HEK293 (cell line): ENCODE measurements around the gene PDGFD.

Source experiments
- CTCF ChIA-PET: fragments of 350-600 bp; formaldehyde crosslinking; extraction: SDS; loops from one replicate; lab custom pipeline; 2021; ENCODE audit warnings: antibody characterized with exemption; lab: Yijun Ruan, JAX
- POLR2A ChIA-PET: fragments of 300-600 bp; formaldehyde crosslinking; extraction: SDS; loops from one replicate; lab custom pipeline; 2020; ENCODE audit warnings: antibody characterized with exemption, inconsistent platforms; lab: Yijun Ruan, JAX
- H3K27ac ChIP-seq: fragments of 200-500 bp; sonication (Bioruptor generic); 2 replicates; pipeline ENCODE4 v1.5.1; 2014; ENCODE audit warnings: low read depth, low read length, control low read depth, inconsistent platforms; ENCODE audit errors: extremely low read depth
- H3K36me3 ChIP-seq, 2 experiments: fragments of 200-500 bp in 1 of 2; sonication (Bioruptor generic) in 1 of 2; 1 replicate in 1 of 2; 2 replicates in 1 of 2; pipeline ENCODE4 v1.5.1; 2014 to 2017; ENCODE audit warnings: inconsistent platforms in 2 of 2, low read length in 2 of 2; ENCODE audit not compliant: control insufficient read depth in 2 of 2, insufficient read depth in 1 of 2
- H3K4me1 ChIP-seq: fragments of 200-500 bp; sonication (Bioruptor generic); 2 replicates; pipeline ENCODE4 v1.5.1; 2014; ENCODE audit warnings: mild to moderate bottlenecking, low read length, inconsistent platforms; ENCODE audit not compliant: control insufficient read depth, insufficient read depth
- H3K4me3 ChIP-seq: 2 replicates; pipeline ENCODE4 v1.5.1; 2011; ENCODE audit warnings: low read depth, mild to moderate bottlenecking, control low read depth, low read length, moderate library complexity
- H3K9me3 ChIP-seq: fragments of 200-500 bp; sonication (Bioruptor generic); 2 replicates; pipeline ENCODE4 v1.5.1; 2014; ENCODE audit warnings: low read depth, low read length, inconsistent platforms; ENCODE audit not compliant: control insufficient read depth, insufficient read depth
- TCF7L2 ChIP-seq: IDR thresholded peaks from 2 replicates; pipeline ENCODE4 v1.6.1; 2011; ENCODE audit warnings: low read depth, mild to moderate bottlenecking, inconsistent platforms, low read length, moderate library complexity, borderline replicate concordance
- YY1 ChIP-seq: fragments of 450-650 bp; formaldehyde crosslinking; IDR thresholded peaks from 2 replicates; pipeline ENCODE4 v1.5.1; 2018; ENCODE audit warnings: missing biosample characterization, missing genetic modification characterization
- ZNF133 ChIP-seq: fragments of 450-650 bp; formaldehyde crosslinking; IDR thresholded peaks from 2 replicates; pipeline ENCODE4 v1.5.1; 2016; ENCODE audit warnings: missing biosample characterization, missing genetic modification characterization
- ZNF175 ChIP-seq: fragments of 450-650 bp; formaldehyde crosslinking; IDR thresholded peaks from 2 replicates; pipeline ENCODE4 v1.5.1; 2016; ENCODE audit warnings: missing biosample characterization, missing genetic modification characterization
- ZNF274 ChIP-seq, 2 experiments: fragments of 200-500 bp in 1 of 2; fragments of 450-650 bp in 1 of 2; sonication (Bioruptor generic) in 1 of 2; formaldehyde crosslinking in 1 of 2; IDR thresholded peaks; 2 replicates each; pipeline versions ENCODE4 v1.5.1 to v1.6.1; 2014 to 2016; ENCODE audit warnings: borderline replicate concordance in 1 of 2, inconsistent platforms in 1 of 2, low read length in 1 of 2, missing biosample characterization in 1 of 2, missing genetic modification characterization in 1 of 2
- ZNF426 ChIP-seq: fragments of 450-650 bp; formaldehyde crosslinking; IDR thresholded peaks from 2 replicates; pipeline ENCODE4 v1.5.1; 2017; ENCODE audit warnings: missing biosample characterization, missing genetic modification characterization, mild to moderate bottlenecking, inconsistent platforms, moderate library complexity
- ZNF514 ChIP-seq: fragments of 450-650 bp; formaldehyde crosslinking; IDR thresholded peaks from 2 replicates; pipeline ENCODE4 v1.5.1; 2016; ENCODE audit warnings: missing biosample characterization, missing genetic modification characterization
- ZNF658 ChIP-seq: fragments of 450-650 bp; formaldehyde crosslinking; IDR thresholded peaks from 2 replicates; pipeline ENCODE4; 2016; ENCODE audit warnings: missing biosample characterization, missing genetic modification characterization
- ZNF791 ChIP-seq: fragments of 450-650 bp; formaldehyde crosslinking; IDR thresholded peaks from 2 replicates; pipeline ENCODE4 v1.5.1; 2016; ENCODE audit warnings: missing biosample characterization, missing genetic modification characterization
- ZNF830 ChIP-seq: fragments of 450-650 bp; IDR thresholded peaks from 2 replicates; pipeline ENCODE4 v1.5.0; 2018; ENCODE audit warnings: missing biosample characterization, missing genetic modification characterization, low read depth, mild to moderate bottlenecking, moderate library complexity
- ZSCAN23 ChIP-seq: fragments of 450-650 bp; formaldehyde crosslinking; IDR thresholded peaks from 2 replicates; pipeline ENCODE4 v1.5.1; 2016; ENCODE audit warnings: missing biosample characterization, missing genetic modification characterization
- TF ChIP-seq, protein P1 (sequence below): fragments of 450-650 bp; formaldehyde crosslinking; IDR thresholded peaks from 2 replicates; pipeline ENCODE4 v1.5.1; 2016; ENCODE audit warnings: missing biosample characterization, missing genetic modification characterization
- TF ChIP-seq, protein P2 (sequence below): fragments of 450-650 bp; formaldehyde crosslinking; IDR thresholded peaks from 2 replicates; pipeline ENCODE4 v1.5.1; 2016; ENCODE audit warnings: missing biosample characterization, missing genetic modification characterization
- TF ChIP-seq, protein P3 (sequence below): fragments of 450-650 bp; formaldehyde crosslinking; IDR thresholded peaks from 2 replicates; pipeline ENCODE4 v1.5.1; 2017; ENCODE audit warnings: missing biosample characterization, missing genetic modification characterization
- TF ChIP-seq, protein P4 (sequence below): fragments of 450-650 bp; formaldehyde crosslinking; IDR thresholded peaks from 2 replicates; pipeline ENCODE4 v1.5.1; 2017; ENCODE audit warnings: missing biosample characterization, mild to moderate bottlenecking, missing genetic modification characterization, moderate library complexity
- TF ChIP-seq, protein P5 (sequence below): fragments of 450-650 bp; formaldehyde crosslinking; IDR thresholded peaks from 2 replicates; pipeline ENCODE4 v1.5.1; 2016; ENCODE audit warnings: missing biosample characterization, missing genetic modification characterization
- TF ChIP-seq, protein P6 (sequence below): fragments of 450-650 bp; formaldehyde crosslinking; IDR thresholded peaks from 2 replicates; pipeline ENCODE4 v1.5.1; 2016; ENCODE audit warnings: missing biosample characterization, missing genetic modification characterization

Gene PDGFD

DNA sequence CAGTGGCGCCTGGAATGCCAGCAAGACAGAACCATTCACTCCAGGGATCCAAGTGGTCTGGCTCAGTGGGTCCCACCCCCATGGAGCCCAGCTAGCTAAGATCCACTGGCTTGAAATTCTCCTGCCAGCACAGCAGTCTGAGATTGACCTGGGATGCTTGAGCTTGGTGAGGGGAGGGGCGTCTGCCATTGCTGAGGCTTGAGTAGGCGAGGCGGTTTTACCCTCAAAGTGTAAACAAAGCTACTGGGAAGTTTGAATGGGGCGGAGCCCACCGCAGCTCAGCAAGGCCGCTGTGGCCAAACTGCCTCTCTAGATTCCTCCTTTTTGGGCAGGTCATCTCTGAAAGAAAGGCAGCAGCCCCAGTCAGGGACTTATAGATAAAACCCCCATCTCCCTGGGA lies 253.2 kb downstream of the PDGFD start:
- no peaks in the 10 kb centered on the region for H3K4me1 ChIP-seq
- no peak overlapping the region for H3K4me3 ChIP-seq
- H3K9me3 ChIP-seq, result no peaks in the 10 kb centered on the region
- H3K27ac ChIP-seq, result no peak overlapping the region
- CTCF ChIA-PET, result no interaction called here
- POLR2A ChIA-PET, result no interaction called here
- no peaks in the 10 kb centered on the region for H3K36me3 ChIP-seq
- no peak for TF ChIP-seq ZNF830 (tag by site-specific recombination)
- no peak for TF ChIP-seq ZNF426 (tag by site-specific recombination)
- TF ChIP-seq, protein P1, sequence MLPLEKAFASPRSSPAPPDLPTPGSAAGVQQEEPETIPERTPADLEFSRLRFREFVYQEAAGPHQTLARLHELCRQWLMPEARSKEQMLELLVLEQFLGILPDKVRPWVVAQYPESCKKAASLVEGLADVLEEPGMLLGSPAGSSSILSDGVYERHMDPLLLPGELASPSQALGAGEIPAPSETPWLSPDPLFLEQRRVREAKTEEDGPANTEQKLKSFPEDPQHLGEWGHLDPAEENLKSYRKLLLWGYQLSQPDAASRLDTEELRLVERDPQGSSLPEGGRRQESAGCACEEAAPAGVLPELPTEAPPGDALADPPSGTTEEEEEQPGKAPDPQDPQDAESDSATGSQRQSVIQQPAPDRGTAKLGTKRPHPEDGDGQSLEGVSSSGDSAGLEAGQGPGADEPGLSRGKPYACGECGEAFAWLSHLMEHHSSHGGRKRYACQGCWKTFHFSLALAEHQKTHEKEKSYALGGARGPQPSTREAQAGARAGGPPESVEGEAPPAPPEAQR (tag by site-specific recombination), result no peak
- TF ChIP-seq ZNF274 (IDR thresholded peaks at IDR 0.05; ENCODE audit: low read length), result no peak
- no peak for TF ChIP-seq ZNF274 (tag by site-specific recombination; IDR thresholded peaks at IDR 0.05; ENCODE audit: borderline replicate concordance)
- no peak for TF ChIP-seq ZNF175
- TF ChIP-seq, all 188 proteins: peak for 0

DNA sequence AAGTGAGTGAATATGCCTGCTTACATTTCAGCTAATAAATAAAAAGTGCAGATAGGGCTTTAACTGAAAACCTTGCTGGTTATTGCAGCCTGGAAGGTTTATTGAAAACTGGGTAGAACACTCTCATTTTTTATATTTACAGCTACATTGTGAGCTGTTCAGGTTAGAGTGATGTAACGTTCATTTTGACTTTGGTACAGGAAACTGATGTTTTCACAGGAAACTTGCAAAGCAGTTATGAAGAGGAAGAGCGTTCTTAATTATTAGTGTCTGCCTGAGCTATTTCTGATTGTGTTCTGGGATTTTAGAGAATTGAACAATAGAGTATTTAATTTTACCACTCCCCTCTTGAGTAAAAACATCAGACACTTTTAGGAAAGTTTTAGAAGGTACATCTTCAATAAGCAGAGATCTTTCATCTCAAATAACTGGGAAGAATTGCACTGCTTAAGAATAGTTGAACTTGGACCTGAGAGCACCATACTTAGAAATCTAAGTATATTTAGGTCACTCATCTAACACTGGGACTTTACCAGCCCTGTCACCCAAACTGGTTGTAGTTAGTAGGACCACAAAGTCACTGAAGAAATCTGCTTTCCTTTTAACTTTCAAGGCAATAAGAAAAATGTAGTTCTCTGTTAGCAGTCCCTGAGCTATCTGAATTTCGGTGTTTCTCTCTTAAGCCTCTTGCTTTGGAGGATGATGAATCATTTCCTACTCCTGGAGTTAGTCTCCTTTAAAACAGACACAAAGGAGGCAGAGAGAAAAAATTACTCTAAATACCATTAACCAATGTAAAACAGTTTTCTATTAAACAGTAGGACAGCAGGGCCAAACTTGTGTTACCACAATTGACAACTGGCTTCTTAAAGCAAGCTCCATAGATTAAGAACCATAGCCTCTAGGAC lies 256.1 kb downstream of the PDGFD start:
- no peak overlapping the region for H3K27ac ChIP-seq
- ChIA-PET CTCF (no interaction called here), POLR2A (no interaction called here)
- no peak overlapping the region for H3K4me3 ChIP-seq
- no peak for TF ChIP-seq YY1 (tag by site-specific recombination)
- no peaks in the 10 kb centered on the region for H3K9me3 ChIP-seq
- H3K36me3 ChIP-seq, result no peaks in the 10 kb centered on the region
- H3K4me1 ChIP-seq, result no peaks in the 10 kb centered on the region

DNA sequence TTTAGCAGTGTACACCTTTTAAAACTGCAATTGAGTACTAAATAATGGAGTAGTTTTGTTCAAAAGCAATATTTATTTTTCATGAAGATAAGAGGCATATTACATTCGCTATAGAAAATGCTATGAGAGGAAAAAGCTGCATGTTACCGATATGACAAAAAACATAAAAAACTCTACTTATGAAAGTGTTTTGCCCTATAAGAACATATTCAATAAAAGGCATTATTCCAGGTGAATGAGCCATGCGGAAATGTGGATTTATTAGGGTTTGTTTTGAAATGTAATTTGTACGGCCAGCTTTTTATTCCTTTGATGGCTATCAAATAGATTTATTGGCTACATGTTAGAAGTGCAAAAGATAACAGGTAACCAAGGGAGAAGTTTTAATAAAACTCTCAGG lies 256.8 kb downstream of the PDGFD start:
- POLR2A ChIA-PET, result no interaction called here
- TF ChIP-seq, protein P2, sequence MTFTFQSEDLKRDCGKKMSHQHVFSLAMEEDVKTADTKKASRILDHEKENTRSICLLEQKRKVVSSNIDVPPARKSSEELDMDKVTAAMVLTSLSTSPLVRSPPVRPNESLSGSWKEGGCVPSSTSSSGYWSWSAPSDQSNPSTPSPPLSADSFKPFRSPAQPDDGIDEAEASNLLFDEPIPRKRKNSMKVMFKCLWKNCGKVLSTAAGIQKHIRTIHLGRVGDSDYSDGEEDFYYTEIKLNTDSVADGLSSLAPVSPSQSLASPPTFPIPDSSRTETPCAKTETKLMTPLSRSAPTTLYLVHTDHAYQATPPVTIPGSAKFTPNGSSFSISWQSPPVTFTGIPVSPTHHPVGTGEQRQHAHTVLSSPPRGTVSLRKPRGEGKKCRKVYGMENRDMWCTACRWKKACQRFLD (tag by site-specific recombination), result no peak
- TF ChIP-seq TCF7L2, result 0 out of 2 replicates have a peak, but pooled peaks have one; percentile 39
- no peak overlapping the region for H3K27ac ChIP-seq
- no peaks in the 10 kb centered on the region for H3K4me1 ChIP-seq
- H3K9me3 ChIP-seq, result no peaks in the 10 kb centered on the region
- no peak overlapping the region for H3K4me3 ChIP-seq
- H3K36me3 ChIP-seq, result no peaks in the 10 kb centered on the region
- CTCF ChIA-PET, result no interaction called here

DNA sequence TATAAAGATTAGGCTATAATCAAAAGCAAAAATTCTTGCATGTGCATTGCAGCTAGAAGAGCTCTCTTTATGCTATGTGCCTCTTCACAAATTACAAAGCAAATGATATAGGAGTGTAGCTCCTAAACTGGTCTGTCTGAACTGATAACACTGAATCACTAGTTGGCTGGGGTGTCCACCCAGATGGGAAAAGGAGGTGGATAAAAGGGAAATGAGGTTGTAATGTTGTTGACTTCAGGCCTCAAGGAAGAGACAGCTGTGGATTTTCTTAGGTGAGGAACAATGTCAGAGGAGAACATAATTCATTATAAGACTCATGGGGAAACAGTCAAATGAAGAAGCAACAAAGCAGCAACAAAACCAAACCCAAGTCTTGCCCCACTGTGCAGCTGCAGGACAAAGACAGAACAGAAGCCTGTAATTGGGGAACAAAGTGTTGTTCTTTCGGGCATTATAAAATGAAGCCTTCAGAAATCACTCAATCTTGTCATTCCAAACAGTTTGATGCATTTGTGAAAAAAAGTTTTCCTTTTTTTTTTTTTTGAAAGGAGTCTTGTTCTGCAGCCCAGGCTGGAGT lies 257.6 kb downstream of the PDGFD start:
- Histone ChIP-seq H3K36me3 (no peaks in the 10 kb centered on the region), H3K4me1 (no peaks in the 10 kb centered on the region), H3K4me3 (no peak overlapping the region), H3K27ac (no peak overlapping the region), H3K9me3 (no peaks in the 10 kb centered on the region)
- ChIA-PET POLR2A (no interaction called here), CTCF (no interaction called here)
- TF ChIP-seq ZSCAN23 (tag by site-specific recombination) (no peak), ZNF791 (no peak), ZNF658 (tag by site-specific recombination) (no peak), ZNF514 (tag by site-specific recombination) (no peak), ZNF133 (tag by site-specific recombination) (no peak)
- TF ChIP-seq, protein P3, sequence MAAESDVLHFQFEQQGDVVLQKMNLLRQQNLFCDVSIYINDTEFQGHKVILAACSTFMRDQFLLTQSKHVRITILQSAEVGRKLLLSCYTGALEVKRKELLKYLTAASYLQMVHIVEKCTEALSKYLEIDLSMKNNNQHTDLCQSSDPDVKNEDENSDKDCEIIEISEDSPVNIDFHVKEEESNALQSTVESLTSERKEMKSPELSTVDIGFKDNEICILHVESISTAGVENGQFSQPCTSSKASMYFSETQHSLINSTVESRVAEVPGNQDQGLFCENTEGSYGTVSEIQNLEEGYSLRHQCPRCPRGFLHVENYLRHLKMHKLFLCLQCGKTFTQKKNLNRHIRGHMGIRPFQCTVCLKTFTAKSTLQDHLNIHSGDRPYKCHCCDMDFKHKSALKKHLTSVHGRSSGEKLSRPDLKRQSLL (tag by site-specific recombination), result no peak
- TF ChIP-seq, protein P4, sequence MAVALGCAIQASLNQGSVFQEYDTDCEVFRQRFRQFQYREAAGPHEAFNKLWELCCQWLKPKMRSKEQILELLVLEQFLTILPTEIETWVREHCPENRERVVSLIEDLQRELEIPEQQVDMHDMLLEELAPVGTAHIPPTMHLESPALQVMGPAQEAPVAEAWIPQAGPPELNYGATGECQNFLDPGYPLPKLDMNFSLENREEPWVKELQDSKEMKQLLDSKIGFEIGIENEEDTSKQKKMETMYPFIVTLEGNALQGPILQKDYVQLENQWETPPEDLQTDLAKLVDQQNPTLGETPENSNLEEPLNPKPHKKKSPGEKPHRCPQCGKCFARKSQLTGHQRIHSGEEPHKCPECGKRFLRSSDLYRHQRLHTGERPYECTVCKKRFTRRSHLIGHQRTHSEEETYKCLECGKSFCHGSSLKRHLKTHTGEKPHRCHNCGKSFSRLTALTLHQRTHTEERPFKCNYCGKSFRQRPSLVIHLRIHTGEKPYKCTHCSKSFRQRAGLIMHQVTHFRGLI, result no peak
- TF ChIP-seq, protein P5, sequence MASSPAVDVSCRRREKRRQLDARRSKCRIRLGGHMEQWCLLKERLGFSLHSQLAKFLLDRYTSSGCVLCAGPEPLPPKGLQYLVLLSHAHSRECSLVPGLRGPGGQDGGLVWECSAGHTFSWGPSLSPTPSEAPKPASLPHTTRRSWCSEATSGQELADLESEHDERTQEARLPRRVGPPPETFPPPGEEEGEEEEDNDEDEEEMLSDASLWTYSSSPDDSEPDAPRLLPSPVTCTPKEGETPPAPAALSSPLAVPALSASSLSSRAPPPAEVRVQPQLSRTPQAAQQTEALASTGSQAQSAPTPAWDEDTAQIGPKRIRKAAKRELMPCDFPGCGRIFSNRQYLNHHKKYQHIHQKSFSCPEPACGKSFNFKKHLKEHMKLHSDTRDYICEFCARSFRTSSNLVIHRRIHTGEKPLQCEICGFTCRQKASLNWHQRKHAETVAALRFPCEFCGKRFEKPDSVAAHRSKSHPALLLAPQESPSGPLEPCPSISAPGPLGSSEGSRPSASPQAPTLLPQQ (tag by site-specific recombination), result no peak
- TF ChIP-seq, protein P6, sequence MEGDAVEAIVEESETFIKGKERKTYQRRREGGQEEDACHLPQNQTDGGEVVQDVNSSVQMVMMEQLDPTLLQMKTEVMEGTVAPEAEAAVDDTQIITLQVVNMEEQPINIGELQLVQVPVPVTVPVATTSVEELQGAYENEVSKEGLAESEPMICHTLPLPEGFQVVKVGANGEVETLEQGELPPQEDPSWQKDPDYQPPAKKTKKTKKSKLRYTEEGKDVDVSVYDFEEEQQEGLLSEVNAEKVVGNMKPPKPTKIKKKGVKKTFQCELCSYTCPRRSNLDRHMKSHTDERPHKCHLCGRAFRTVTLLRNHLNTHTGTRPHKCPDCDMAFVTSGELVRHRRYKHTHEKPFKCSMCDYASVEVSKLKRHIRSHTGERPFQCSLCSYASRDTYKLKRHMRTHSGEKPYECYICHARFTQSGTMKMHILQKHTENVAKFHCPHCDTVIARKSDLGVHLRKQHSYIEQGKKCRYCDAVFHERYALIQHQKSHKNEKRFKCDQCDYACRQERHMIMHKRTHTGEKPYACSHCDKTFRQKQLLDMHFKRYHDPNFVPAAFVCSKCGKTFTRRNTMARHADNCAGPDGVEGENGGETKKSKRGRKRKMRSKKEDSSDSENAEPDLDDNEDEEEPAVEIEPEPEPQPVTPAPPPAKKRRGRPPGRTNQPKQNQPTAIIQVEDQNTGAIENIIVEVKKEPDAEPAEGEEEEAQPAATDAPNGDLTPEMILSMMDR (tag by site-specific recombination), result no peak
